ENCODE results near the gene ASF1B. TPM values are rescaled to one million over a fixed set of nuclear protein-coding genes. Genes with fewer than 3 reads are reported as not detected.

Gene ASF1B
- total RNA-seq, 4 donors from 2014 or later = 1.2 TPM; not detected in 3

DNA sequence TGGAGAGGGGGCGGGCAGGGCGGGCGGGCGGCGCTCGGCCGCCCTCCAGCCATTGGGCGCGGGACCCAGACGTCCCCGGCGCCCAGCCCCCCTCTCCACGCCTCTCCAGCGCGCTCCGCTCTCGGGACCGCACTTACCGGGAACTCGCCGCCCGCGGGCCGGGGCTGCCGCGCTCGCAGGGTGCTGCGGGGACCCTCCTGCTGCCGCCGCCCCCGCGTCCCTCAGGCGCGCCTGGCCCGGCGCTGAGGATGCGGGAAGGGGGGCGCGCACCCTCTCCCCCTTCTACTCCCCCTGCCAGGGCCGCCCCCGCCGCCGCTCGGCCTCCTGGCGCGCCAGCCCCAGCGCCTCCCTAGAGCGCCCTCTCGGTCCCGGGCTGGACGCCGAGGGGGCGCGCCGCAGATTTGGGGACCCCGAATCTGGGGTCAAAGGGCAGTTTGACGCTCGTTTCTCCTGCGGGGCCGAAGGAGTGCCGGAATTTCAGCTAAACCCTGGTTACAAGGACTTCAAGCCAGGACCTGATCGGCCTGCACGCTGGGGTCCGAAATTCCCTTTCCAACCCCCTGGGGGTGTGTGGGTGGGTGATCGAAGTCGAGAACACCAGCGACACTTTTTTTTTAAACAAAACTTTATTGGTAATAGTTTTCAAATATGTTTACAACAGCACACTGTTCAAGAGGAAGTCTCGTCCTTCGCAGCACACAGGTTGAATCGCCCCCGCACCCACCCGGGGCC, 45.1 kb downstream of the ASF1B start:
- ATAC-seq = peak; percentile 90
- 0% methylated on average over 3 of the region's 72 CpGs; no CpG with 5 or more reads in 1 of the 2 donors for whole genome bisulfite sequencing, 2 donors (ENCODE audit: low coverage in 1 of 2)
- TF ChIP-seq POLR2A (IDR thresholded peaks at IDR 0.05) (peak; percentile 91 to 93), EP300 (IDR thresholded peaks at IDR 0.05) (no peak), POLR2AphosphoS5 (IDR thresholded peaks at IDR 0.05) (peak; percentile 68)
- TF ChIP-seq, protein P1, sequence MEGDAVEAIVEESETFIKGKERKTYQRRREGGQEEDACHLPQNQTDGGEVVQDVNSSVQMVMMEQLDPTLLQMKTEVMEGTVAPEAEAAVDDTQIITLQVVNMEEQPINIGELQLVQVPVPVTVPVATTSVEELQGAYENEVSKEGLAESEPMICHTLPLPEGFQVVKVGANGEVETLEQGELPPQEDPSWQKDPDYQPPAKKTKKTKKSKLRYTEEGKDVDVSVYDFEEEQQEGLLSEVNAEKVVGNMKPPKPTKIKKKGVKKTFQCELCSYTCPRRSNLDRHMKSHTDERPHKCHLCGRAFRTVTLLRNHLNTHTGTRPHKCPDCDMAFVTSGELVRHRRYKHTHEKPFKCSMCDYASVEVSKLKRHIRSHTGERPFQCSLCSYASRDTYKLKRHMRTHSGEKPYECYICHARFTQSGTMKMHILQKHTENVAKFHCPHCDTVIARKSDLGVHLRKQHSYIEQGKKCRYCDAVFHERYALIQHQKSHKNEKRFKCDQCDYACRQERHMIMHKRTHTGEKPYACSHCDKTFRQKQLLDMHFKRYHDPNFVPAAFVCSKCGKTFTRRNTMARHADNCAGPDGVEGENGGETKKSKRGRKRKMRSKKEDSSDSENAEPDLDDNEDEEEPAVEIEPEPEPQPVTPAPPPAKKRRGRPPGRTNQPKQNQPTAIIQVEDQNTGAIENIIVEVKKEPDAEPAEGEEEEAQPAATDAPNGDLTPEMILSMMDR (IDR thresholded peaks at IDR 0.05) = peak in 2 of 4 experiments; percentile 27 to 51
- Histone ChIP-seq H3K36me3 (peaks cover 0 to 23% of the 10 kb centered on the region in 2 donors), H3K27me3 (no peaks in the 10 kb centered on the region), H3K9me3 (peaks cover 0 to 12% (median 0%) of the 10 kb centered on the region in 3 donors), H3K4me3 (peak overlapping the region; percentile 67 to 89), H3K27ac (peak overlapping the region; percentile 94 to 99 (median 98)), H3K4me1 (peaks cover 0 to 25% (median 10%) of the 10 kb centered on the region in 3 donors)

DNA sequence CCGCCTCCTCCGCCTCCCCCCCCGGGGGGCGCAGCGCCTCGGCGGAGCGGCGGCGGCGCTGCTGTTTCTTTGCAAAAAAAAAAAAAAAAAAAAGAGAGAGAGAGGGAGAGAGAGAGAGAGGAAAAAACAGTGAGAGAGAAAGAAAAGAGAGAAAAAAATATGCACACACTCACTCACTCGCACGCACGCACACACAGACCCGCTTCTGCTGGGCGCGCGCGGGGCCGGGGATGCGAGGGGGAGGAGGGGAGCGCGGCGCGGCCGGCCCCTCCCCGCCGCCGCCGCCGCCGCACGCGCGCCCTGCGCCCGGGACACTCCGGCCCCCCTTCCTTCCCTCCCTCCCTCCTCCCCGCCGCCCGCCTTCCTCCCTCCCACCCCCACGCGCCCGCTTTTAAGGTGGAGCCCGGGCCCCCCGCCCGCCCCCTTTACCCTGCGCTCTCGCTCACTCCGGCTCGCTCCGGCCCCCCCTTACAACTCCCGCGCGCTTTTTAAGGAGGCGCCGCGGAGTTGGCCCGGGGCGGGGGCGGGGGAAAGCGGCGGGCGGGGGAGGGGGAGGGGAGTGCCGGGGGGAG, 45.8 kb downstream of the ASF1B start, which contains the start of gene SAMD1:
Gene SAMD1 (minus strand): TSS at position 243 of the 572 bp plus-strand sequence.
- H3K4me1 ChIP-seq = peaks cover 0 to 25% (median 10%) of the 10 kb centered on the region in 3 donors
- peaks cover 0 to 12% (median 0%) of the 10 kb centered on the region in 3 donors for H3K9me3 ChIP-seq
- TF ChIP-seq, protein P1 (IDR thresholded peaks at IDR 0.05) = no peak
- TF ChIP-seq EP300 (IDR thresholded peaks at IDR 0.05) = no peak
- H3K4me3 ChIP-seq = peak within 1 kb of the TSS; percentile 67 to 89
- H3K27me3 ChIP-seq = no peaks in the 10 kb centered on the region
- peaks cover 0 to 17% of the 10 kb centered on the region in 2 donors for H3K36me3 ChIP-seq
- 6% methylated on average over 7 of the region's 65 CpGs; no CpG with 5 or more reads in 1 of the 2 donors for WGBS, 2 donors (ENCODE audit: low coverage in 1 of 2)
- peak within 1 kb of the TSS; percentile 94 to 99 (median 98) for H3K27ac ChIP-seq
- peak; percentile 82 for ATAC-seq

DNA sequence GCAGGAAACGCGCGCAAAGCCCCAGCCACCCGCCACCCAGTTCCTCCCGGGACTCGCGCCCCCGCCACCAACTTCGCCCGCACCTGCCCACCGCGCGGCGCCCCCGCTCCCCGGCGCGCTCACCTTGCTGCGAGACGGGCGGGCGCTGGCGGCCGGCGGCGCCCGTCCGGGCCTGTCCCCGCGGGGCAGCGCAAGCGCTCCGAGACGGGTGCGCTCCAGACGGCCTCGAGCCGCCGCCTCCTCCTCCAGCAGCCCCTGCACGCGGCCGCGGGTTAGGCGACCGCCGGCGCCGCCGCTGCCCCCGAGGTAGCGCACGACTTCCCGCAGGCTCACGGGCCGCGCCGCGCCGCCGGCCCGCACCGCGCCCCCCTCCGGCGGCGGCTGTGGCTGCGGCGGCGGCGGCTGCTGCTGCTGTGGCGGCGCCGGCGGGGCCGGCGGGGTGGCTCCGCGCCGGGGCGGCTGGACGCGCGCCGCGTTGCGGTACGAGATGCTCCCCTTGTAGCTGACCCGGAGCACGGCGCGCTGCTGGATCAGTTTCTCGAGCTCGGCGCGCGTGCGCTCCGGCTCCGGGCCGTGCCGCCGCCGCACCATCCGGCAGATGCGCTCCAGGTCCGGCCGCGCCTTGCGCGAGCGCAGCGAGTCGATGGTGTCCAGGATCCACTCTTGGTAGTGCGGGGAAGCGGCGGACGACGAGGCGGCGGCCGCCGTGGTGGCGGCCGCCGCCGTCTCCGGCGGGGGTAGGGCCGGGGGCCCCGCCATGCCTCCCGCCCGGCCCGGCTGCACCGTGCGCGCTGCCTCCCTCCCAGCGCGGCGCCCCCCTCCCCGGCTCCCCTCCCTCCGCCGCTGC, 46.5 kb downstream of the ASF1B start:
- H3K27ac ChIP-seq = peak overlapping the region in 3 of 4 donors; percentile 97 to 99 (median 98)
- no CpG with 5 or more reads among the region's 142 CpGs for WGBS, 2 donors (ENCODE audit: low coverage in 1 of 2)
- H3K4me1 ChIP-seq = peaks cover 0 to 25% (median 10%) of the 10 kb centered on the region in 3 donors
- no peaks in the 10 kb centered on the region for H3K27me3 ChIP-seq
- H3K36me3 ChIP-seq = peaks cover 0 to 17% of the 10 kb centered on the region in 2 donors
- TF ChIP-seq POLR2A (IDR thresholded peaks at IDR 0.05) = no peak
- TF ChIP-seq, protein P1 (IDR thresholded peaks at IDR 0.05) = peak in 2 of 4 experiments; percentile 15 to 25
- no peak for TF ChIP-seq POLR2AphosphoS5 (IDR thresholded peaks at IDR 0.05)
- ATAC-seq = peak; percentile 2
- H3K4me3 ChIP-seq = peak overlapping the region; percentile 67 to 89
- peaks cover 0 to 12% (median 0%) of the 10 kb centered on the region in 3 donors for H3K9me3 ChIP-seq

DNA sequence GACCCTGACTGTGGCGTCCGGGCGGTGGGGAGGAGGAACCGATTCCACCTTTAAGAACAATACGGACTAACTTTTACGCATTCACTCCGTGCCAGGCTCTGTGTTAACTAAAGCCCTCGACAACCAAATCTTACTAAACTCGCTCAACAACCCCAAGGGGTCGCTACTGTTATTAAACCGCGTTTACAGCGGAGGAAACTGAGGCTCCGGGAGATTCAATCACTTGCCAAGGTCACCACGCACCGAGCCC, 47.1 kb downstream of the ASF1B start:
- Histone ChIP-seq H3K27me3 (no peaks in the 10 kb centered on the region), H3K4me3 (peak overlapping the region; percentile 31 to 89), H3K9me3 (peaks cover 0 to 12% (median 0%) of the 10 kb centered on the region in 3 donors), H3K4me1 (peaks cover 0 to 25% (median 10%) of the 10 kb centered on the region in 3 donors), H3K27ac (peak overlapping the region in 3 of 4 donors; percentile 97 to 99 (median 98)), H3K36me3 (peaks cover 0 to 17% of the 10 kb centered on the region in 2 donors)
- TF ChIP-seq, protein P1 (IDR thresholded peaks at IDR 0.05) = peak in 1 of 4 experiments; percentile 20
- TF ChIP-seq POLR2A (IDR thresholded peaks at IDR 0.05) (no peak), EP300 (IDR thresholded peaks at IDR 0.05) (no peak)
- ATAC-seq = no peak
- 5 to 15% methylated on average over 8 to 11 of the region's 16 CpGs for WGBS, 2 donors (ENCODE audit: low coverage in 1 of 2)

Measured in gastroesophageal sphincter (tissue), 4 donors.